ENCODE data around the gene PKNOX1. TPM values are rescaled to one million over a fixed set of nuclear protein-coding genes. Genes with fewer than 3 reads are reported as not detected.

PKNOX1 gene
- total RNA-seq, 1 donor from 2014 or later, result 17.5 TPM

DNA sequence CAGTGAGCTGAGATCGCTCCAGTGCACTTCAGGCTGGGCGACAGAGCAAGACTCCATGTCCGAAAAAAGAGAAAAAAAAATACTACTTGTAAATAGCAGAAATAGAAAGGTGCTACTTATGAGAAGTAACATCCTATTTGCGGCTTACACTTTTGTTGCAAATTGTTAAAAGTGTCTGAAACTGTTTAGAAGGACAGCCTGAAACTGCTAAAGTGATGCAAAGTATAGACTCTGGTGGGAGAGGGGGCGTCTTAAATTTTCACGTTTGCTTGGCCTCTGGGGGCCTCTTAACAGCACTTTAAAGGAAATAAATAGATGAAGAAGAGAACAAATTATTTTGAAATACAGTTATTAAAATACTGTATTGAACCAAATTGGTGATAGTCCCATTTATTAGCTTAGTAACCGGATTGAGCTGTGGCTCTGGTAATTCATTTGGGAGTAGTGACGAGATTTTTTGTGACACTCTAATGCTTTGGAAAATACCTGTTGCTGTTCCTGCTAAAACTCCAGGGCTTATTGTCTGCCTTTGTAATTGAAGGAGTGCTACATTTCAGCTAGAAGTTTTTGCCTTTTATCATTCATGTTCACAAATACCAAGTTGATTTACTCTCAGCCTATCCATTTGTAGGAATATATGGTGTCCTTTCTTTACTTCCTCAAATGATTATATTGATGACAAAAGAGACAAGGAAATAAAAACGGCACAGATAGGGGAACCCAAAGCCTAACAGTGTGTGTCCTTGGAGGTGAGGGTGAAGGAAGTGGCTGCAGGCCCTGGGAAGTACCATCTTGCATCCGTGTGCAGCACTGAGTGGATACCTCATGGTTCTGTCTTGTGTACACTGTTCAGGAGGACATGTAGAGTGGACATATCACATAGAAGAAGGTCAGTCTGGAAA, 6.2 kb downstream of the PKNOX1 start:
- TF ChIP-seq, protein P1, sequence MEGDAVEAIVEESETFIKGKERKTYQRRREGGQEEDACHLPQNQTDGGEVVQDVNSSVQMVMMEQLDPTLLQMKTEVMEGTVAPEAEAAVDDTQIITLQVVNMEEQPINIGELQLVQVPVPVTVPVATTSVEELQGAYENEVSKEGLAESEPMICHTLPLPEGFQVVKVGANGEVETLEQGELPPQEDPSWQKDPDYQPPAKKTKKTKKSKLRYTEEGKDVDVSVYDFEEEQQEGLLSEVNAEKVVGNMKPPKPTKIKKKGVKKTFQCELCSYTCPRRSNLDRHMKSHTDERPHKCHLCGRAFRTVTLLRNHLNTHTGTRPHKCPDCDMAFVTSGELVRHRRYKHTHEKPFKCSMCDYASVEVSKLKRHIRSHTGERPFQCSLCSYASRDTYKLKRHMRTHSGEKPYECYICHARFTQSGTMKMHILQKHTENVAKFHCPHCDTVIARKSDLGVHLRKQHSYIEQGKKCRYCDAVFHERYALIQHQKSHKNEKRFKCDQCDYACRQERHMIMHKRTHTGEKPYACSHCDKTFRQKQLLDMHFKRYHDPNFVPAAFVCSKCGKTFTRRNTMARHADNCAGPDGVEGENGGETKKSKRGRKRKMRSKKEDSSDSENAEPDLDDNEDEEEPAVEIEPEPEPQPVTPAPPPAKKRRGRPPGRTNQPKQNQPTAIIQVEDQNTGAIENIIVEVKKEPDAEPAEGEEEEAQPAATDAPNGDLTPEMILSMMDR (conservative IDR thresholded peaks at IDR 0.05; ENCODE audit: low read depth, low read length), result no peak
- no peak overlapping the region for H3K4me3 ChIP-seq (ENCODE audit: low read depth, low read length)
- no peak for DNase-seq (ENCODE audit: low read depth)

DNA sequence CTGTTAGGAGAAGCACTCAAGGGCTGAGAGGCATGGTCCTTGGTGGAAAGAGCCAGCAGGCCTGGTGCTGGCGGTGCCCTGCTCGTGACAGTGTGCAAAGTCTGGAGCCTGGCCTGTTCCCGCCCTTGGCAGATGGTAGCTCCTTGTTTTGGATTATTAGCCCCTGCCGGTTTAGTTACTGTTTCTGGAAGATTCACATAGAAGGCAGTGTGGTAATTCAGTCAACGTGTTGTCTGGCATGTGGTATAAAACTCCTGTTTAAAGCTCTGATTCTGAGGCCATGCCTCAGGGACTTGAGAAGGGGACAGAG, 6.8 kb downstream of the PKNOX1 start:
- H3K4me3 ChIP-seq (ENCODE audit: low read depth, low read length), result no peak overlapping the region
- DNase-seq (ENCODE audit: low read depth), result no peak
- TF ChIP-seq, protein P1 (conservative IDR thresholded peaks at IDR 0.05; ENCODE audit: low read depth, low read length), result no peak

DNA sequence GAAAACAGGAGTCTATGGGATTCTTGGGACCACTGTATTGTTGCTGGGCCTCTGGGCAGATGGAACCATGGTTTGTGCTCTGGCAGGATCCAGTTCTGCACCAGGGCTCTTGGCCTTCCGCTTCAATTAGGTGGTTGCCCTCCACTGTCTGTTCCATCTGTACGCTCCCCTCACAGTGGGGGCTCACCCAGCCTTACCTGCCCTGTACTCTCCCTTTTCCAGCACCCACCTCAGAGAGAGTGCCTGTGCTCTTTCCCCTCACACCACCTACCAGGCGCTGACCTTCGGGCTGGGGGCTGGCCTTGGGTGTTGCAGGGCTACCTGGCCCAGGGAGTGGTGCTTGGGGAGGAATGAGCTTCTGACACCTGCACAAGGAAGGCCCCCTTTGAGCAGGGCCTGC, 7.5 kb downstream of the PKNOX1 start:
- DNase-seq (ENCODE audit: low read depth), result no peak
- H3K4me3 ChIP-seq (ENCODE audit: low read depth, low read length), result no peak overlapping the region
- TF ChIP-seq, protein P1 (conservative IDR thresholded peaks at IDR 0.05; ENCODE audit: low read depth, low read length), result no peak

DNA sequence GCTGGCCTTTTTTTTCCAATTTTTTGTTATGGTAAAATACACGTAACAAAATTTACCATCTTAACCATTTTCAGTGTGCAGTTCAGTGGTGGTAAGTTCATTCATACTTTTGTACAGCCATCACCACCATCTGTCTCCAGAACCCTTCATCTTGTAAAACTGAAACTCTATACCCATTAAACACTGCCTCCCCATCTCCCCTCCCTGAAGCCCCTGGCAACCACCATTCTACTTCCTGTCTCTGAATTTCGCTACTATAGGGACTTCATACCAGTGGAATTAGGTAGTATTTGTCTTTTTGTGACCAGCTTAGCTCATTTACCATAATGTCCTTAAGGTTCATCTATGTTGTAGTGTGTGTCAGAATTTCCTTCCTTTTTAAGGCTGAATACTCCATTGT, 8.7 kb downstream of the PKNOX1 start:
- H3K4me3 ChIP-seq (ENCODE audit: low read depth, low read length), result no peak overlapping the region
- DNase-seq (ENCODE audit: low read depth), result no peak
- TF ChIP-seq, protein P1 (conservative IDR thresholded peaks at IDR 0.05; ENCODE audit: low read depth, low read length), result no peak

DNA sequence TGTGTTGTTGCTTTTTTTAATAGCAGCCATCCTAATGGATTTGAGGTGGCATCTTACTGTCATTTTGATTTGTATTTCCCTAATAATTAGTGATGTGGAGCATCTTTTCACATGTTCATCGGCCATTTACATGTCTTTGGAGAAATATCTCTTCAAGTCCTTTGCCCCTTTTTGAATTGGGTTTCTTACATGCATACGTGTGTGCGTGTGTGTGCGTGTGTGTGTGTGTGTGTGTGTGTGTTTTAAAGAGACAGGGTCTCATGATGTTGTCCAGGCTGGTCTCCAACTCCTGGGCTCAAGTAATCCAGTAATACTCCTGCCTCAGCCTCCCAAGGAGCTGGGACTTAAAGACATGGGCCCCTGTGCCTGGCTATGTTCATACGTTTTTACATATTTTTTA, 9.5 kb downstream of the PKNOX1 start:
- DNase-seq (ENCODE audit: low read depth), result no peak
- TF ChIP-seq, protein P1 (conservative IDR thresholded peaks at IDR 0.05; ENCODE audit: low read depth, low read length), result no peak
- H3K4me3 ChIP-seq (ENCODE audit: low read depth, low read length), result no peak overlapping the region

DNA sequence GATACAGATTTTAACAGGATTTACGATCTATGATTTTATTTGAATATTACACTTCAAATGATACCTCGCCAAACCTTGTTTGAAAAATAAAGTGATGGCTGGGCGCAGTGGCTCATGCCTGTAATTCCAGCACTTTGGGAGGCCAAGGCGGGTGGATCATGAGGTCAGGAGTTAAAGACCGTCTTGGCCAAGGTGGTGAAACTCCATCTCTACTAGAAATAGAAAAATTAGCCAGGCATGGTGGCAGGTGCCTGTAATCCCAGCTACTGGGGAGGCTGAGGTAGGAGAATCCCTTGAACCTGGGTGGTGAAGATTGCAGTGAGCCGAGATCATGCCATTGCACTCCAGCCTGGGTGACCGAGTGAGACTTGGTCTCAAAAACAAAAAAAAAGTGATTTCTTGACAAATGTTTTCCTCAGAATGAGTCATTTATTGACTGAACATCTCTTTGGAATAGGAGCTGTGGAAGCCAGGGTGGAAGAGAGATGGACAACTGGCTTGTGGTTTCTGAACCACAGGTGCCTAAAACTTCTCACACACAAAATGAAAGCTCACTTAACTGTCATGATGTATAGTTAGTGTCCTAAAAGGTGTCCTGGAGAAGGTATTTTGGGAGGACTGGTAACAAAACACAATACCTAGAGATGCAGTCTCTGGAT, 11.9 kb downstream of the PKNOX1 start:
- TF ChIP-seq, protein P1 (conservative IDR thresholded peaks at IDR 0.05; ENCODE audit: low read depth, low read length), result no peak
- no peak for DNase-seq (ENCODE audit: low read depth)
- H3K4me3 ChIP-seq (ENCODE audit: low read depth, low read length), result no peak overlapping the region
